HepG2 (cell line): ENCODE data around the gene C2. TPM values are rescaled to one million over a fixed set of nuclear protein-coding genes. Genes with fewer than 3 reads are reported as not detected.

ENCODE experiments used
- AKNA ChIP-seq: sonication (generic); formaldehyde crosslinking; IDR thresholded peaks from 2 replicates; pipeline ENCODE4 v1.4.0; 2020; ENCODE audit warnings: missing genetic modification reagents, borderline replicate concordance
- CENPT ChIP-seq: sonication (generic); formaldehyde crosslinking; IDR thresholded peaks from 2 replicates; pipeline ENCODE4 v1.8.0; 2022; ENCODE audit warnings: low read depth, mild to moderate bottlenecking, moderate library complexity, missing genetic modification reagents
- CREB1 ChIP-seq, 2 experiments: fragments of 450-650 bp in 1 of 2; IDR thresholded peaks; 2 replicates each; pipeline ENCODE4 v1.6.1; 2016 to 2017; ENCODE audit warnings: control low read depth in 1 of 2, mild to moderate bottlenecking in 1 of 2, missing compliant biosample characterization in 1 of 2, missing genetic modification characterization in 1 of 2
- DNMT3B ChIP-seq: conservative IDR thresholded peaks from 2 replicates; pipeline ENCODE4 v1.6.1; 2016; ENCODE audit warnings: missing biosample characterization, control low read depth
- LRRFIP1 ChIP-seq: sonication (generic); formaldehyde crosslinking; conservative IDR thresholded peaks from 2 replicates; pipeline ENCODE4 v1.4.0; 2020; ENCODE audit warnings: missing genetic modification reagents
- PRMT3 ChIP-seq: sonication (generic); formaldehyde crosslinking; IDR thresholded peaks from 2 replicates; pipeline ENCODE4 v1.8.1; 2022; ENCODE audit warnings: low read depth, mild to moderate bottlenecking, moderate library complexity, missing genetic modification reagents, borderline replicate concordance
- SMARCE1 ChIP-seq: fragments of 450-650 bp; IDR thresholded peaks from 2 replicates; pipeline ENCODE4 v1.6.1; 2017; ENCODE audit warnings: borderline replicate concordance
- TERF1 ChIP-seq: sonication (generic); formaldehyde crosslinking; IDR thresholded peaks from 2 replicates; pipeline ENCODE4 v1.8.0; 2022; ENCODE audit warnings: mild to moderate bottlenecking, missing genetic modification reagents, moderate library complexity
- ZFX ChIP-seq: sonication (generic); formaldehyde crosslinking; IDR thresholded peaks from 2 replicates; pipeline ENCODE4 v1.4.0; 2020; ENCODE audit warnings: mild to moderate bottlenecking, low read depth, missing genetic modification reagents, moderate library complexity
- ZNF275 ChIP-seq: sonication (generic); formaldehyde crosslinking; IDR thresholded peaks from 2 replicates; pipeline ENCODE4 v1.8.0; 2022; ENCODE audit warnings: missing genetic modification reagents, mild to moderate bottlenecking, inconsistent platforms, borderline replicate concordance
- ZNF317 ChIP-seq: sonication (generic); formaldehyde crosslinking; IDR thresholded peaks from 2 replicates; pipeline ENCODE4 v1.5.0; 2020; ENCODE audit warnings: mild to moderate bottlenecking, missing genetic modification reagents
- polyA plus RNA-seq, 8 experiments: library from polyadenylated mRNA; depleted of rRNA in 3 of 8; stranded (reverse) in 7 of 8; unstranded in 1 of 8; fragments of >200 nt; fragmentation: Illumina TruSeq in 4 of 8; extraction: Trizol in 4 of 8; gene quantifications; 2 replicates each; pipeline versions ENCODE4 v1.2.1 to v1.2.3, GENCODE V29; 2011 to 2016; ENCODE audit warnings: low read depth in 4 of 8, missing spikeins in 1 of 8, mixed read lengths in 1 of 8; ENCODE audit not compliant: insufficient read depth in 1 of 8
- total RNA-seq, 5 experiments: library from RNA; depleted of rRNA; stranded (reverse); fragments of >200 nt; fragmentation: Illumina TruSeq; extraction: Trizol; gene quantifications; 2 replicates each; pipeline ENCODE4 v1.2.3, GENCODE V29; 2016; ENCODE audit warnings: low read depth in 1 of 5

Gene C2
- total and polyA plus RNA-seq, 2 of the 13 experiments (the other 11 are each of a cell fraction or from before 2014, with no cell fraction given): 165 to 307 TPM

- TF ChIP-seq LRRFIP1 (CRISPR knock-in tag) (no peak), ZNF275 (CRISPR knock-in tag) (no peak), PRMT3 (CRISPR knock-in tag) (no peak), DNMT3B (CRISPR knock-in tag) (no peak), TERF1 (CRISPR knock-in tag) (no peak), CENPT (CRISPR knock-in tag) (no peak), CREB1 (IDR thresholded peaks at IDR 0.05) (no peak), CREB1 (CRISPR knock-in tag; IDR thresholded peaks at IDR 0.05) (no peak), AKNA (no peak), SMARCE1 (no peak), ZNF317 (no peak), ZFX (CRISPR knock-in tag) (no peak)
Observed at GRCh38 chr6:31952140-31952805, 24.8 kb downstream of the C2 start (continued).
